Measurements from ENCODE around the gene PLEKHO1. TPM values are rescaled to one million over a fixed set of nuclear protein-coding genes. Genes with fewer than 3 reads are reported as not detected.
A peak's percentile ranks its signal among the peaks of the same experiment; 100 is the strongest.

The PLEKHO1 gene
- total RNA-seq, 1 donor, result 27.7 TPM

DNA sequence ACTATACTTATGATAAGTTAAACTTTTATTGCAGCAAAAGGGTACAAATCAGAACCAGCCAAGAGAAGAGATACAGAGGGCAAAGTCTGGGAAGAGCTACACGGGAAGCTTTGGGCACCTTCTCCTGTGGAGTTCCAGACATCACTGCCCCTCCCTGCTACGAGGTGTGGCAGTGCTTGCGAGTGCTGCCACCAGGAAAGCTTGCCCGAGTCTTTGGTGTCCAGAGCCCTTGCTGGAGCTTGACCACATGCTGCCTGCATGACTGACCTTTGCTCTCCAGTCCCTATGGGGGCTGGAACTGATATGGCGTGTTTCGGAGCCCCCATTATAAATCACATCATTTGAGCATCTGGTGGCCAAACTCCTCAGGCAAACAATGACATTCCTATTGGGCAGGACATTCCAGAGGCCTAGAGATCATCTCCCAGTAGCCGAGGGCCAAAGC, 23.4 kb downstream of the PLEKHO1 start:
- DNase-seq (ENCODE audit: low read depth), result no peak
- TF ChIP-seq, protein P1, sequence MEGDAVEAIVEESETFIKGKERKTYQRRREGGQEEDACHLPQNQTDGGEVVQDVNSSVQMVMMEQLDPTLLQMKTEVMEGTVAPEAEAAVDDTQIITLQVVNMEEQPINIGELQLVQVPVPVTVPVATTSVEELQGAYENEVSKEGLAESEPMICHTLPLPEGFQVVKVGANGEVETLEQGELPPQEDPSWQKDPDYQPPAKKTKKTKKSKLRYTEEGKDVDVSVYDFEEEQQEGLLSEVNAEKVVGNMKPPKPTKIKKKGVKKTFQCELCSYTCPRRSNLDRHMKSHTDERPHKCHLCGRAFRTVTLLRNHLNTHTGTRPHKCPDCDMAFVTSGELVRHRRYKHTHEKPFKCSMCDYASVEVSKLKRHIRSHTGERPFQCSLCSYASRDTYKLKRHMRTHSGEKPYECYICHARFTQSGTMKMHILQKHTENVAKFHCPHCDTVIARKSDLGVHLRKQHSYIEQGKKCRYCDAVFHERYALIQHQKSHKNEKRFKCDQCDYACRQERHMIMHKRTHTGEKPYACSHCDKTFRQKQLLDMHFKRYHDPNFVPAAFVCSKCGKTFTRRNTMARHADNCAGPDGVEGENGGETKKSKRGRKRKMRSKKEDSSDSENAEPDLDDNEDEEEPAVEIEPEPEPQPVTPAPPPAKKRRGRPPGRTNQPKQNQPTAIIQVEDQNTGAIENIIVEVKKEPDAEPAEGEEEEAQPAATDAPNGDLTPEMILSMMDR (IDR thresholded peaks at IDR 0.05; ENCODE audit: insufficient read depth, low read length), result no peak
- no peak overlapping the region for H3K4me3 ChIP-seq (ENCODE audit: low read depth, low read length)

DNA sequence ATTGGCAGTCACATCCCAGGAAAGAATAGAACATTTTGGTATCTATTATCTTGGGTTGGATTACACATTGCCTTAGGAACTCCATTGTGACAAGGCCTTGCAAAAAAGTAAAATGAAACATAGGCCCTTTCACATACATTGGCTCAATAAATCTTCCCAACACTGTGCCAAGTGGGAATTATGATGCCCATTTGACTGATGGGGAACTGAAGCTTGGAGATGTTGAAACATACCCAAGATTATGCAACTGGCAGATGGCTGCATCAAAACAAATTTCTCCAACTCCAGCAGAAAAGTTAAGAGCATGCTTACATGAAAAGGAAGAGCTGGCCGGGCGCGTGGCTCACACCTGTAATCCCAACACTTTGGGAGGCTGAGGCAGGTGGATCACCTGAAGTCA, 26.9 kb downstream of the PLEKHO1 start:
- H3K4me3 ChIP-seq (ENCODE audit: low read depth, low read length), result no peak overlapping the region
- TF ChIP-seq, protein P1 (IDR thresholded peaks at IDR 0.05; ENCODE audit: insufficient read depth, low read length), result no peak
- peak; percentile 64 for DNase-seq (ENCODE audit: low read depth)

- TF ChIP-seq, protein P1 (IDR thresholded peaks at IDR 0.05; ENCODE audit: insufficient read depth, low read length), result no peak
These were observed 28.8 kb downstream of the PLEKHO1 start for GRCh38 chr1:150178548-150178947.

DNA sequence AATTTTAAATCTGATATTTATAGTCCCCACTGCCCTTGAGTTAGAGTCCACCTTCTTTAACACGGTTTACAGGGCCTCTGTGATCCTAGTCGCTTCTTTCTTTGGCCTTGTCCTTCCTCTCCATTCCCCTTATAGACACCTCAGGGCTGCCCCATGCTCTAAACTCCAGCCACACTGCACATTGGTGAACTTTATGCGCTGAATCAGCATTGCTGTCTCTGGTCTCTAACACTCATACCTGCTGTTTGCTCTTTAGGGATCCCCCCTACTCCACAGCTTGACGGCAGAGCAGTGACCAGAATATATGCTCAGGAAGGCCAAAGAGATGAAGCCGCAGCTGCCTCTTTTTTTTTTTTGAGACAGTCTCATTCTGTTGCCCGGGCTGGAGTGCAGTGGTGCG, 30.2 kb downstream of the PLEKHO1 start:
- DNase-seq (ENCODE audit: low read depth), result no peak
- TF ChIP-seq, protein P1 (IDR thresholded peaks at IDR 0.05; ENCODE audit: insufficient read depth, low read length), result no peak
- H3K4me3 ChIP-seq (ENCODE audit: low read depth, low read length), result no peak overlapping the region

More at GRCh38 chr1:150178548-150178947, 28.8 kb downstream of the PLEKHO1 start:
- H3K4me3 ChIP-seq (ENCODE audit: low read depth, low read length), result no peak overlapping the region
- DNase-seq (ENCODE audit: low read depth), result no peak

- TF ChIP-seq, protein P1 (IDR thresholded peaks at IDR 0.05; ENCODE audit: insufficient read depth, low read length), result no peak
- no peak overlapping the region for H3K4me3 ChIP-seq (ENCODE audit: low read depth, low read length)
- no peak for DNase-seq (ENCODE audit: low read depth)
These were observed 30.8 kb downstream of the PLEKHO1 start for GRCh38 chr1:150180474-150180873.

DNA sequence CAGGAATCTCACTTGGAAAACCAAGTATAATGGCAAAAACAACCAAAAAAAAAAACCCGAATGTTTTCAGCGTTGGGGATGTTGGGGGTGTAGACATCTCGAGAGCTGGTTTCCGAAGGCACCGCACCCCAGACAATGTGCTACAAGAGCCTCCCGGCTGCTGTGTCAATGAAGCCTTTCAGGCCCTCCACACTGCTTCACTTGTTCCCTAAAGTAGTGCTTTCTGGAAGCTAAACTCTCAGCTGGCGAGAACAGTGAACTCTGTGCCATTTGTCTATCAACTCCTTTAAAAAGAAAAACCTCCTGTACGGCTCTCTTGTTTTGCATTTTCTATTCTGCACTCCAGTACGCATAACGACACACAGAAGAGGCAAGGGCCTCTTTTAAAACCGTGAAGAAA, 32.5 kb downstream of the PLEKHO1 start:
- no peak overlapping the region for H3K4me3 ChIP-seq (ENCODE audit: low read depth, low read length)
- no peak for DNase-seq (ENCODE audit: low read depth)
- TF ChIP-seq, protein P1 (IDR thresholded peaks at IDR 0.05; ENCODE audit: insufficient read depth, low read length), result no peak

DNA sequence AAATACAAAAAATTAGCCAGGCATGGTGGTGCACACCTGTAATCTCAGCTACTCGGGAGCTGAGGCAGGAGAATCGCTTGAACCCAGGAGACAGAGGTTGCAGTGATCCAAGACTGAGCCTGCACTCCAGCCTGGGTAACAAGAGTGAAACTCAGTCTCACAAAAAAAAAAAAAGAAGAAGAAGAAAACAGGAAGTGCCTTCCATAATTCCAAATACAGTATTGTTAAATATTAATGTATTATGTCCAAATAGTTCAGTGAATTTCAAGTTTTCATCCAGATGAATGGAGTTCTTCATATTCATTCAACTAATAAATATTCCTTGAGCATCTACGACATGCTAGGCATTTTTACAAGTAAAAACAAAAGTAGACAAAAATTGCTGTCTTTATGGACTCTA, 33.3 kb downstream of the PLEKHO1 start:
- TF ChIP-seq, protein P1 (IDR thresholded peaks at IDR 0.05; ENCODE audit: insufficient read depth, low read length), result no peak

More for the DNA sequence above, 33.3 kb downstream of the PLEKHO1 start:
- no peak overlapping the region for H3K4me3 ChIP-seq (ENCODE audit: low read depth, low read length)
- no peak for DNase-seq (ENCODE audit: low read depth)

All from fibroblast of the aortic adventitia (primary cell).